ENCODE measurements around the gene F2RL3. TPM values are rescaled to one million over a fixed set of nuclear protein-coding genes. Genes with fewer than 3 reads are reported as not detected.
A peak's percentile ranks its signal among the peaks of the same experiment; 100 is the strongest.

F2RL3 gene
- total RNA-seq, 1 donor from 2014 or later, result 0.92 TPM

DNA sequence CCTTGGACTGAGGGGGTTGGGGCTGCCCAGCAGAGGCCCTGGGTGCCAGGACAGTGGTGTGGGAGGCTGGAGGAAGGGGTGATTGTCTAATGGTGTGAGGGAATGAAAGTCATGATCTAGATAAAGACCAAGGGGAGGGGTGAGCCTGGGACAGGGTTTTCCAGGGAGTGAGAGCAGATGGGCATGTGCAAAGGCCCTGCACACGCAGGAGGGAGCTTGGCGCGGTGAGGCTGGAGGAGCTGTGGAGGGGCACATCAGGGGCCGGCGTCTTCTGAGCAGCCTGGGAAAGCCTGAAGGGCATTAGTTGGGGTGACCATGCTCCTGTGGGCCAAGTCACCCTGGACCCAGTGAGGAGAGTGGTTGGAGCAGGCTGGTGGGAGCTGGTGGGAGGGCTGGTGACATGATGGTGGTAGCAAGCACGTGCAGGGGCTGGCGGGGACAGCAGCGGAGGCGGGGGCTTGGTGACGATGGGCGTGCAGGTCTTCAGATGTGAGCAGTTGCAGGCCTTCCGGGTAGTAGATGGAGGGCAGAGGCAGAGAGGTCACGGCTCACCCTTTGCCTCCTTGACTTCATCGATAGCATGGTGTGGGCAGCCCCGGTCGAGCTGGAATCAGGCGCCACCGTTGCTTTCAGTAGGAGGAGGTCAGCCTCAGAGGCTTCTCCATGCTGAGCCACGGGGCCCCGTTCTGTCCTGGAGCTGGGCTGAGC lies 20.2 kb upstream of the F2RL3 start:
- H3K27me3 Mint-ChIP-seq (ENCODE audit: unreplicated experiment), result peaks cover 5% of the 10 kb centered on the region
- H3K4me1 Mint-ChIP-seq (ENCODE audit: unreplicated experiment), result peaks cover 10% of the 10 kb centered on the region
- no peak overlapping the region for H3K4me3 Mint-ChIP-seq (ENCODE audit: unreplicated experiment)
- H3K27ac Mint-ChIP-seq (ENCODE audit: unreplicated experiment), result no peak overlapping the region
- no peaks in the 10 kb centered on the region for H3K9me3 Mint-ChIP-seq (ENCODE audit: unreplicated experiment)
- TF ChIP-seq, protein P1, sequence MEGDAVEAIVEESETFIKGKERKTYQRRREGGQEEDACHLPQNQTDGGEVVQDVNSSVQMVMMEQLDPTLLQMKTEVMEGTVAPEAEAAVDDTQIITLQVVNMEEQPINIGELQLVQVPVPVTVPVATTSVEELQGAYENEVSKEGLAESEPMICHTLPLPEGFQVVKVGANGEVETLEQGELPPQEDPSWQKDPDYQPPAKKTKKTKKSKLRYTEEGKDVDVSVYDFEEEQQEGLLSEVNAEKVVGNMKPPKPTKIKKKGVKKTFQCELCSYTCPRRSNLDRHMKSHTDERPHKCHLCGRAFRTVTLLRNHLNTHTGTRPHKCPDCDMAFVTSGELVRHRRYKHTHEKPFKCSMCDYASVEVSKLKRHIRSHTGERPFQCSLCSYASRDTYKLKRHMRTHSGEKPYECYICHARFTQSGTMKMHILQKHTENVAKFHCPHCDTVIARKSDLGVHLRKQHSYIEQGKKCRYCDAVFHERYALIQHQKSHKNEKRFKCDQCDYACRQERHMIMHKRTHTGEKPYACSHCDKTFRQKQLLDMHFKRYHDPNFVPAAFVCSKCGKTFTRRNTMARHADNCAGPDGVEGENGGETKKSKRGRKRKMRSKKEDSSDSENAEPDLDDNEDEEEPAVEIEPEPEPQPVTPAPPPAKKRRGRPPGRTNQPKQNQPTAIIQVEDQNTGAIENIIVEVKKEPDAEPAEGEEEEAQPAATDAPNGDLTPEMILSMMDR (IDR thresholded peaks at IDR 0.05; ENCODE audit: unreplicated experiment), result no peak
- peaks cover 33% of the 10 kb centered on the region for H3K36me3 Mint-ChIP-seq (ENCODE audit: low read depth, unreplicated experiment)
- no peak for DNase-seq (ENCODE audit: low spot score)

DNA sequence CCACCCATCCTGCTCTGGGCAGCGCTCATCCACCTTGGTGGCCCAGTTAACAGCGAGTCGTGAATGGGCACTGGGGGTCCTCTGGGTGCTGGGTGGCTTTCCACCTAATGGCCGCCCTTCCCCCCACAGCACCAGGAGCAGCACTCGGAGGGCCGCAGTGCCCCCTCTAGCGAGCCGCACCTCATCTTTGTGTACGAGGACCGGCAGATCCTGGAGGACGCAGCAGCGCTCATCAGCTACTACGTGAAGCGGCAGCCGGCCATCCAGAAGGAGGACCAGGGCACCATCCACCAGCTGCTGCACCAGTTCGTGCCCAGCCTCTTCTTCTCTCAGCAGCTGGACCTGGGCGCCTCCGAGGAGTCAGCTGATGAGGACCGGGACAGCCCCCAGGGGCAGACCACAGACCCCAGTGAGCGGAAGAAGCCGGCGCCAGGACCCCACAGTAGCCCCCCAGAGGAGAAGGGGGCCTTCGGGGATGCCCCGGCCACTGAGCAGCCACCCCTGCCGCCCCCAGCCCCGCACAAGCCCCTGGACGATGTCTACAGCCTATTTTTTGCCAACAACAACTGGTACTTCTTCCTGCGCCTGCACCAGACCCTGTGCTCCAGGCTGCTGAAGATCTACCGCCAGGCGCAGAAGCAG lies 19.3 kb upstream of the F2RL3 start:
- TF ChIP-seq, protein P1 (IDR thresholded peaks at IDR 0.05; ENCODE audit: unreplicated experiment), result no peak
- peaks cover 4% of the 10 kb centered on the region for H3K9me3 Mint-ChIP-seq (ENCODE audit: unreplicated experiment)
- no peak overlapping the region for H3K4me3 Mint-ChIP-seq (ENCODE audit: unreplicated experiment)
- H3K36me3 Mint-ChIP-seq (ENCODE audit: low read depth, unreplicated experiment), result peaks cover 38% of the 10 kb centered on the region
- peaks cover 8% of the 10 kb centered on the region for H3K27me3 Mint-ChIP-seq (ENCODE audit: unreplicated experiment)
- peaks cover 16% of the 10 kb centered on the region for H3K4me1 Mint-ChIP-seq (ENCODE audit: unreplicated experiment)
- no peak for DNase-seq (ENCODE audit: low spot score)
- no peak overlapping the region for H3K27ac Mint-ChIP-seq (ENCODE audit: unreplicated experiment)

DNA sequence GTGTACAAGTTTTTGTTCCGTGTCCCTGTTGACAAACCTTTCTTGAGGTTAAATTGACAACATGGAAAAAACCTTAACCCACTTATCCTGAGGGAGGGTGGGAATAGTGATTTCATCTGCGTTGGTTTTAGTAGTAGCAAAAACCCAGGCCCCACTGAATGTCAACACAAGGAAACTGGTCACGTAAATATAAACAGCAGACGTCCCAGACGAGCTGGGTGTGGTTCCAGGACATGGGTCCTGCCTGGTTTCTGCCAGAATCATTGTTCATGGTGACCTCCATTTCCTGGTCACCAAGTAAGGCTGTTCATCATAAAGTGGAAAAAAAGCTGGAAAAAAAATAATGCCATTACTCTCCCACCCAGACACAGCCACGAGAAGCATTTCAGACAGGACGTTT lies 16.9 kb upstream of the F2RL3 start:
- H3K27ac Mint-ChIP-seq (ENCODE audit: unreplicated experiment), result peak overlapping the region; percentile 81
- peaks cover 42% of the 10 kb centered on the region for H3K36me3 Mint-ChIP-seq (ENCODE audit: low read depth, unreplicated experiment)
- peaks cover 5% of the 10 kb centered on the region for H3K9me3 Mint-ChIP-seq (ENCODE audit: unreplicated experiment)
- H3K4me3 Mint-ChIP-seq (ENCODE audit: unreplicated experiment), result peak overlapping the region; percentile 12
- DNase-seq (ENCODE audit: low spot score), result no peak
- H3K27me3 Mint-ChIP-seq (ENCODE audit: unreplicated experiment), result peaks cover 10% of the 10 kb centered on the region
- H3K4me1 Mint-ChIP-seq (ENCODE audit: unreplicated experiment), result peaks cover 25% of the 10 kb centered on the region
- TF ChIP-seq, protein P1 (IDR thresholded peaks at IDR 0.05; ENCODE audit: unreplicated experiment), result no peak

DNA sequence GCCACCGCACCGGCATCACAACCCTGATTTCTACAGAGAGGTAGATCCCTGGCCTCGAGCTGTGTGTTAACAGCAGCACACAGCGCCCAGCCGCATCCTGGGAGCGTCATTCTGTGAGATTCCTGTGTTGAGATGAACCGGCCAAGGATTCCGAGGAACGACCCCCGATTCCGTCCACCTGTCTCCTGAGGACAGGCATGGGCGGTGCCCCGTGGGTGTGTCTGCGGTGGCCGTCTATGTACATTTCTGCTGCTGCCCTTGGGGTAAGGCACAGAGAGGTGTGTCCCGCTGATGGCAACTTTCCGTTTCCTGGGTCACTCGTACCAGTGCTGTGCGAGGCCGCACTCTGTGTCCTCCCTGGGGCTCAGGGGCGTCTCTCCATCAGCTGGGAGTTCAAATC lies 16.1 kb upstream of the F2RL3 start:
- Mint-ChIP-seq H3K4me3 (ENCODE audit: unreplicated experiment) (no peak overlapping the region), H3K36me3 (ENCODE audit: low read depth, unreplicated experiment) (peaks cover 42% of the 10 kb centered on the region), H3K4me1 (ENCODE audit: unreplicated experiment) (peaks cover 25% of the 10 kb centered on the region), H3K9me3 (ENCODE audit: unreplicated experiment) (peaks cover 5% of the 10 kb centered on the region), H3K27me3 (ENCODE audit: unreplicated experiment) (peaks cover 10% of the 10 kb centered on the region), H3K27ac (ENCODE audit: unreplicated experiment) (no peak overlapping the region)
- DNase-seq (ENCODE audit: low spot score), result no peak
- TF ChIP-seq, protein P1 (IDR thresholded peaks at IDR 0.05; ENCODE audit: unreplicated experiment), result no peak

DNA sequence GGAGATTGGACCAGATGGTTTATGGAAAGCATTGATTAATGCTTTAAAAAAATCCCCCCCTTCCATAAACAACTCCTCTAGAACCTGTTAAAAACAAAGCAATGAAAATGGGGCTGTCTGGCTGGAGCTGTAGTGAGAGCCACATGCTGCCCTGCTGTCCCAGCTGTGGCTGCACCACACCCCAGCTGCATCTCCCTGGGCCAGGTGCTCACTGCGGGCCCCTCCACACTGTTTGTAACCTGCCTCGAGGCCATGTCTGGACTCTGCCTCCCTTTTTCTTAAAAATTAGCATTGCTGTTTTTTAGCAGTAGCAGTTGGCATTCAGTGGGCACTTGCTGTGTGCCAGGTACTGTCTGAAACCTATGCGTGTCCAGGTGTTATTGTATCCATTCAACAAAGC lies 15.2 kb upstream of the F2RL3 start:
- Mint-ChIP-seq H3K9me3 (ENCODE audit: unreplicated experiment) (peaks cover 5% of the 10 kb centered on the region), H3K4me3 (ENCODE audit: unreplicated experiment) (peak overlapping the region; percentile 81), H3K36me3 (ENCODE audit: low read depth, unreplicated experiment) (peaks cover 37% of the 10 kb centered on the region), H3K4me1 (ENCODE audit: unreplicated experiment) (peaks cover 25% of the 10 kb centered on the region), H3K27ac (ENCODE audit: unreplicated experiment) (no peak overlapping the region), H3K27me3 (ENCODE audit: unreplicated experiment) (peaks cover 12% of the 10 kb centered on the region)
- DNase-seq (ENCODE audit: low spot score), result no peak
- TF ChIP-seq, protein P1 (IDR thresholded peaks at IDR 0.05; ENCODE audit: unreplicated experiment), result no peak

Measured in endothelial cell (in vitro differentiated cells).